Measurements from ENCODE around the gene NHLRC4. TPM values are rescaled to one million over a fixed set of nuclear protein-coding genes. Genes with fewer than 3 reads are reported as not detected.
A peak's percentile ranks its signal among the peaks of the same experiment; 100 is the strongest.

NHLRC4 gene
- total and polyA plus RNA-seq, 7 experiments from 2014 or later: 1.6 to 5.8 (median 4.6) TPM

- ATAC-seq (no peak), DNase-seq (no peak)
- POLR2A ChIA-PET: interaction anchor here (0.7 kb wide), 1 partner anchor 713 kb away, joined by 4 read pairs; no protein-coding TSS in a partner anchor
- Mint-ChIP-seq H3K9me3 (peaks cover 0 to 3% (median 0%) of the 10 kb centered on the region in 11 donors), H3K36me3 (no peaks in the 10 kb centered on the region), H3K27ac (no peak overlapping the region), H3K27me3 (peaks cover 6 to 20% (median 9%) of the 10 kb centered on the region in 5 donors), H3K4me1 (peaks cover 0 to 8% (median 3%) of the 10 kb centered on the region in 7 donors), H3K4me3 (peak overlapping the region in 1 of 10 donors; percentile 34)
- Histone ChIP-seq H3K4me3 (ENCODE audit: low read length) (no peak overlapping the region), H3K9me3 (ENCODE audit: control insufficient read depth in 2 of 3, low read length in 3 of 3) (no peaks in the 10 kb centered on the region), H3K27me3 (ENCODE audit: control insufficient read depth in 2 of 2, insufficient read depth in 2 of 2, low read length in 2 of 2) (no peaks in the 10 kb centered on the region), H3K27ac (ENCODE audit: low read depth, low read length) (no peak overlapping the region), H3K36me3 (ENCODE audit: control insufficient read depth in 2 of 3, insufficient read depth in 3 of 3, low read length in 3 of 3) (no peaks in the 10 kb centered on the region), H3K4me1 (ENCODE audit: control insufficient read depth in 2 of 2, insufficient read depth in 2 of 2, low read length in 2 of 2) (peaks cover under 1 to 3% of the 10 kb centered on the region in 2 donors)
- intact Hi-C loops (cut with micrococcal nuclease): no loop called here
- CTCF ChIA-PET: no interaction called here
These were observed 5.4 kb upstream of the NHLRC4 start for GRCh38 chr16:561413-561794.

GRCh38 chr16:561957-562938 is 4.6 kb upstream of the NHLRC4 start:
- Mint-ChIP-seq H3K27me3 (peaks cover 6 to 20% (median 9%) of the 10 kb centered on the region in 5 donors), H3K4me1 (peaks cover 0 to 16% (median 9%) of the 10 kb centered on the region in 7 donors), H3K27ac (peak overlapping the region in 1 of 9 donors; percentile 8), H3K36me3 (no peaks in the 10 kb centered on the region), H3K4me3 (peak overlapping the region in 6 of 10 donors; percentile 6 to 53 (median 36)), H3K9me3 (peaks cover 0 to 3% (median 0%) of the 10 kb centered on the region in 11 donors)
- Histone ChIP-seq H3K27ac (ENCODE audit: low read depth, low read length) (no peak overlapping the region), H3K36me3 (ENCODE audit: control insufficient read depth in 2 of 3, insufficient read depth in 3 of 3, low read length in 3 of 3) (no peaks in the 10 kb centered on the region), H3K9me3 (ENCODE audit: control insufficient read depth in 2 of 3, low read length in 3 of 3) (no peaks in the 10 kb centered on the region), H3K27me3 (ENCODE audit: control insufficient read depth in 2 of 2, insufficient read depth in 2 of 2, low read length in 2 of 2) (no peaks in the 10 kb centered on the region), H3K4me3 (ENCODE audit: low read length) (no peak overlapping the region), H3K4me1 (ENCODE audit: control insufficient read depth in 2 of 2, insufficient read depth in 2 of 2, low read length in 2 of 2) (peaks cover 5 to 11% of the 10 kb centered on the region in 2 donors)
- intact Hi-C loops (cut with micrococcal nuclease): no loop called here
- ChIA-PET CTCF (no interaction called here), POLR2A (no interaction called here)
- ATAC-seq (no peak), DNase-seq (no peak)

GRCh38 chr16:563072-563644 is 3.6 kb upstream of the NHLRC4 start:
- peaks cover 4 to 18% (median 9%) of the 10 kb centered on the region in 5 donors for H3K27me3 Mint-ChIP-seq
- POLR2A ChIA-PET: no interaction called here
- H3K4me1 ChIP-seq (ENCODE audit: control insufficient read depth in 2 of 2, insufficient read depth in 2 of 2, low read length in 2 of 2): peaks cover 5 to 20% of the 10 kb centered on the region in 2 donors
- H3K36me3 Mint-ChIP-seq: no peaks in the 10 kb centered on the region
- H3K4me3 Mint-ChIP-seq: no peak overlapping the region
- no peak overlapping the region for H3K27ac ChIP-seq (ENCODE audit: low read depth, low read length)
- H3K4me3 ChIP-seq (ENCODE audit: low read length): no peak overlapping the region
- H3K27ac Mint-ChIP-seq: no peak overlapping the region
- H3K27me3 ChIP-seq (ENCODE audit: control insufficient read depth in 2 of 2, insufficient read depth in 2 of 2, low read length in 2 of 2): no peaks in the 10 kb centered on the region
- peaks cover 0 to 3% (median 0%) of the 10 kb centered on the region in 11 donors for H3K9me3 Mint-ChIP-seq
- intact Hi-C loops (cut with micrococcal nuclease): no loop called here
- H3K36me3 ChIP-seq (ENCODE audit: control insufficient read depth in 2 of 3, insufficient read depth in 3 of 3, low read length in 3 of 3): no peaks in the 10 kb centered on the region
- peaks cover 0 to 21% (median 9%) of the 10 kb centered on the region in 7 donors for H3K4me1 Mint-ChIP-seq
- DNase-seq (no peak), ATAC-seq (no peak)
- CTCF ChIA-PET: no interaction called here
- no peaks in the 10 kb centered on the region for H3K9me3 ChIP-seq (ENCODE audit: control insufficient read depth in 2 of 3, low read length in 3 of 3)

- CTCF ChIA-PET: no interaction called here
- POLR2A ChIA-PET: no interaction called here
- H3K4me3 ChIP-seq (ENCODE audit: low read length): no peak overlapping the region
- H3K27ac ChIP-seq (ENCODE audit: low read depth, low read length): no peak overlapping the region
- H3K36me3 ChIP-seq (ENCODE audit: control insufficient read depth in 2 of 3, insufficient read depth in 3 of 3, low read length in 3 of 3): no peaks in the 10 kb centered on the region
- Mint-ChIP-seq H3K36me3 (no peaks in the 10 kb centered on the region), H3K27ac (no peak overlapping the region), H3K4me3 (no peak overlapping the region), H3K27me3 (peaks cover 0 to 9% (median 7%) of the 10 kb centered on the region in 5 donors), H3K4me1 (peaks cover 0 to 29% (median 16%) of the 10 kb centered on the region in 7 donors), H3K9me3 (peaks cover 0 to 3% (median 0%) of the 10 kb centered on the region in 11 donors)
- peaks cover 13 to 32% of the 10 kb centered on the region in 2 donors for H3K4me1 ChIP-seq (ENCODE audit: control insufficient read depth in 2 of 2, insufficient read depth in 2 of 2, low read length in 2 of 2)
- intact Hi-C loops (cut with micrococcal nuclease): loop anchor here (5.0 kb wide), 2 partner anchors 72 to 163 kb away; partner anchors contain the start of genes DECR2 (in 1 of the 2) and METTL26 (in 1 of the 2)
- no peak for DNase-seq
- no peaks in the 10 kb centered on the region for H3K27me3 ChIP-seq (ENCODE audit: control insufficient read depth in 2 of 2, insufficient read depth in 2 of 2, low read length in 2 of 2)
- ATAC-seq: no peak
- no peaks in the 10 kb centered on the region for H3K9me3 ChIP-seq (ENCODE audit: control insufficient read depth in 2 of 3, low read length in 3 of 3)
These were observed 2.0 kb upstream of the NHLRC4 start for GRCh38 chr16:564690-565418.

GRCh38 chr16:565419-566330 is 1.1 kb upstream of the NHLRC4 start:
- peaks cover 0 to 3% (median 0%) of the 10 kb centered on the region in 11 donors for H3K9me3 Mint-ChIP-seq
- peak overlapping the region in 2 of 9 donors; percentile 33 to 87 for H3K27ac Mint-ChIP-seq
- H3K36me3 Mint-ChIP-seq: no peaks in the 10 kb centered on the region
- no peak for DNase-seq
- Histone ChIP-seq H3K27me3 (ENCODE audit: control insufficient read depth in 2 of 2, insufficient read depth in 2 of 2, low read length in 2 of 2) (no peaks in the 10 kb centered on the region), H3K27ac (ENCODE audit: low read depth, low read length) (peak overlapping the region; percentile 73), H3K36me3 (ENCODE audit: control insufficient read depth in 2 of 3, insufficient read depth in 3 of 3, low read length in 3 of 3) (no peaks in the 10 kb centered on the region), H3K9me3 (ENCODE audit: control insufficient read depth in 2 of 3, low read length in 3 of 3) (no peaks in the 10 kb centered on the region), H3K4me1 (ENCODE audit: control insufficient read depth in 2 of 2, insufficient read depth in 2 of 2, low read length in 2 of 2) (peaks cover 13 to 32% of the 10 kb centered on the region in 2 donors), H3K4me3 (ENCODE audit: low read length) (no peak overlapping the region)
- peaks cover 0 to 9% (median 7%) of the 10 kb centered on the region in 5 donors for H3K27me3 Mint-ChIP-seq
- H3K4me1 Mint-ChIP-seq: peaks cover 0 to 32% (median 18%) of the 10 kb centered on the region in 7 donors
- POLR2A ChIA-PET: interaction anchor here (1.0 to 3.8 kb wide), 2 partner anchors 22 to 39 kb away, joined by 3 to 19 read pairs; no protein-coding TSS in a partner anchor
- ATAC-seq: no peak
- CTCF ChIA-PET: no interaction called here
- intact Hi-C loops (cut with micrococcal nuclease): loop anchor here (5.0 kb wide), 2 partner anchors 72 to 163 kb away; partner anchors contain the start of genes DECR2 (in 1 of the 2) and METTL26 (in 1 of the 2)
- H3K4me3 Mint-ChIP-seq: peak overlapping the region in 1 of 10 donors; percentile 86

All from naive thymus-derived CD4-positive, alpha-beta T cell (primary cell).